Astrocyte (in vitro differentiated cells and primary cell): ENCODE data around the gene TWSG1.

Source experiments
- CTCF ChIP-seq: IDR thresholded peaks from 2 replicates; pipeline ENCODE4 v1.5.1; 2011; ENCODE audit warnings: low read depth, mild to moderate bottlenecking, inconsistent platforms, low read length, moderate library complexity; ENCODE audit not compliant: insufficient read depth
- EZH2 ChIP-seq: IDR thresholded peaks from 2 replicates; pipeline ENCODE4 v1.6.1; 2012; ENCODE audit warnings: mild to moderate bottlenecking, low read length, inconsistent platforms; ENCODE audit not compliant: insufficient read depth

- TF ChIP-seq CTCF (no peak), EZH2 (no peak)
Observed at GRCh38 chr18:9400197-9400596, 65.6 kb downstream of the TWSG1 start.
